Nephron (organoid): ENCODE results near the gene TUT7.

Source experiments
- H3K27ac Mint-ChIP-seq, 3 experiments: 2 replicates each; pipeline ENCODE4 v1.8.0; 2020; ENCODE audit warnings: mixed read lengths in 3 of 3, mild to moderate bottlenecking in 2 of 3, moderate library complexity in 1 of 3
- H3K27me3 Mint-ChIP-seq: 2 replicates; pipeline ENCODE4 v1.8.0; 2021; ENCODE audit warnings: low read depth, mild to moderate bottlenecking, moderate library complexity, mixed read lengths
- H3K36me3 Mint-ChIP-seq: 2 replicates; pipeline ENCODE4 v1.8.0; 2020; ENCODE audit warnings: low read depth, mixed read lengths
- H3K4me1 Mint-ChIP-seq: 2 replicates; pipeline ENCODE4 v1.8.0; 2020; ENCODE audit warnings: mixed read lengths
- H3K4me3 Mint-ChIP-seq, 3 experiments: 2 replicates each; pipeline ENCODE4 v1.8.0; 2020; ENCODE audit warnings: mild to moderate bottlenecking in 3 of 3, mixed read lengths in 3 of 3, moderate library complexity in 2 of 3
- H3K9me3 Mint-ChIP-seq: 2 replicates; pipeline ENCODE4 v1.8.0; 2020; ENCODE audit warnings: mixed read lengths
- CTCF ChIP-seq, 3 experiments: fragments of 200-600 bp; sonication (generic); IDR thresholded peaks; one replicate each; pipeline ENCODE4 v1.5.0; 2021; ENCODE audit warnings: antibody characterized with exemption in 3 of 3; ENCODE audit not compliant: unreplicated experiment in 3 of 3

Gene TUT7

DNA sequence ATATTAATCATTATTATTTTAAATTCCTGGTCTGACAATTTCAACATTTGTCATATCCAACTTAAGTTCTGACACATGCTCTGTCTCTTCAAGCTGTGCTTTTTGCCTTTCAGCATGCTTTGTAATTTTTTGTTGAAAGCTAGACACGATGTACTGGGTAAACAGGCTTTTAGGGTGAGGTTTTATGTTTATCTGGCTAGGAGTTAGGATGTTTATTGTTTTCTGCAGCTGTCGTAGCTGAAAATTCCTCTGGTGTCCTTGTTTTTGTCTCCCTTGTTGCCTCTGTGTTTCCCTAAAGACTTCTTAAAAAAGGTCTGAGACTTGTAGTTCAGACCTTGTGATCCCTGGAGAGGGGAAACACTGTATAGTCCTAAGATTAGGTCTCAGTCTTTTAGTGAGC is 20.6 kb downstream of the TUT7 start:
- H3K27me3 Mint-ChIP-seq = no peaks in the 10 kb centered on the region
- peaks cover 75% of the 10 kb centered on the region for H3K36me3 Mint-ChIP-seq
- H3K4me1 Mint-ChIP-seq = no peaks in the 10 kb centered on the region
- no peak overlapping the region for H3K4me3 Mint-ChIP-seq
- H3K9me3 Mint-ChIP-seq = no peaks in the 10 kb centered on the region
- H3K27ac Mint-ChIP-seq = no peak overlapping the region
- no peak for TF ChIP-seq CTCF (IDR thresholded peaks at IDR 0.05; ENCODE audit: unreplicated experiment in 3 of 3)

GRCh38 chr9:86330186-86330585 is 24.0 kb downstream of the TUT7 start:
- Mint-ChIP-seq H3K4me3 (no peak overlapping the region), H3K27me3 (no peaks in the 10 kb centered on the region), H3K27ac (no peak overlapping the region), H3K9me3 (no peaks in the 10 kb centered on the region), H3K36me3 (peaks cover 62% of the 10 kb centered on the region), H3K4me1 (no peaks in the 10 kb centered on the region)
- no peak for TF ChIP-seq CTCF (IDR thresholded peaks at IDR 0.05; ENCODE audit: unreplicated experiment in 3 of 3)

DNA sequence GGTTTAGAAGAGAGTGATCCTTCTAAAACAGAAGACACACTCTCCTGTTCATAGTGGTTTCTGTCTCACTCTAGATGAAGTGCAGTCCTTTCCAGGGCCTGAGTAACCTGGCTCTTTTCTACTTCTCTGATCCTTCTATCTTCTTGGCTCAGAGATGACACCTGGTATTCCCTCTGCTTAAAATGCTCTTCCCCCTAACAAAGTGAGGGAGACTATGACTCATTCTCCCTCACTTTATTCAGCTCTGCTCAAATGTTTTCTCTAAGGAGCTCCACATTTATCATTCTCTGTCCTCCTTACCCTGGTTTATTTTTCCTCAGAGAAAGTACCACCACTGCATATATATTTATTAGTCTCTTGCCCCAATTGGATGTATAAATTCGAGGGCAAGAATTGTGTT is 24.6 kb downstream of the TUT7 start:
- Mint-ChIP-seq H3K4me1 (no peaks in the 10 kb centered on the region), H3K27ac (no peak overlapping the region), H3K4me3 (no peak overlapping the region), H3K36me3 (peaks cover 64% of the 10 kb centered on the region), H3K9me3 (no peaks in the 10 kb centered on the region), H3K27me3 (no peaks in the 10 kb centered on the region)
- no peak for TF ChIP-seq CTCF (IDR thresholded peaks at IDR 0.05; ENCODE audit: unreplicated experiment in 3 of 3)

- Mint-ChIP-seq H3K36me3 (peaks cover 64% of the 10 kb centered on the region), H3K4me1 (no peaks in the 10 kb centered on the region), H3K9me3 (no peaks in the 10 kb centered on the region), H3K27ac (no peak overlapping the region), H3K4me3 (no peak overlapping the region), H3K27me3 (no peaks in the 10 kb centered on the region)
- TF ChIP-seq CTCF (IDR thresholded peaks at IDR 0.05; ENCODE audit: unreplicated experiment in 3 of 3) = no peak
Observed at GRCh38 chr9:86328156-86328555, 26.1 kb downstream of the TUT7 start.

- H3K4me3 Mint-ChIP-seq = no peak overlapping the region
- H3K4me1 Mint-ChIP-seq = no peaks in the 10 kb centered on the region
- H3K27ac Mint-ChIP-seq = no peak overlapping the region
- peaks cover 60% of the 10 kb centered on the region for H3K36me3 Mint-ChIP-seq
- no peak for TF ChIP-seq CTCF (IDR thresholded peaks at IDR 0.05; ENCODE audit: unreplicated experiment in 3 of 3)
- H3K9me3 Mint-ChIP-seq = no peaks in the 10 kb centered on the region
- H3K27me3 Mint-ChIP-seq = no peaks in the 10 kb centered on the region
Observed at GRCh38 chr9:86326536-86326935, 27.7 kb downstream of the TUT7 start.

- H3K9me3 Mint-ChIP-seq = no peaks in the 10 kb centered on the region
- no peaks in the 10 kb centered on the region for H3K27me3 Mint-ChIP-seq
- no peak for TF ChIP-seq CTCF (IDR thresholded peaks at IDR 0.05; ENCODE audit: unreplicated experiment in 3 of 3)
- H3K4me3 Mint-ChIP-seq = no peak overlapping the region
- H3K27ac Mint-ChIP-seq = no peak overlapping the region
- H3K4me1 Mint-ChIP-seq = no peaks in the 10 kb centered on the region
- H3K36me3 Mint-ChIP-seq = peaks cover 71% of the 10 kb centered on the region
Observed at GRCh38 chr9:86324901-86325300, 29.3 kb downstream of the TUT7 start.
